SU-DHL-6 (cell line): Measurements from ENCODE around the gene THOP1.

Source experiments
- CTCF ChIP-seq: fragments of 200-600 bp; sonication (generic); IDR thresholded peaks from one replicate; pipeline ENCODE4 v1.5.1; 2017; ENCODE audit warnings: antibody characterized with exemption, mild to moderate bottlenecking, low read length, moderate library complexity; ENCODE audit not compliant: insufficient read depth, poor library complexity, severe bottlenecking
- EZH2phosphoT487 ChIP-seq: fragments of 200-600 bp; sonication (generic), shearing (Covaris generic); conservative IDR thresholded peaks from 2 replicates; pipeline ENCODE4 v1.6.1; 2018; ENCODE audit warnings: mild to moderate bottlenecking, antibody characterized with exemption, low read length, moderate library complexity, mixed read lengths

- no peak for TF ChIP-seq CTCF
- TF ChIP-seq EZH2phosphoT487: no peak
Observed at GRCh38 chr19:2863816-2864215, 78.5 kb downstream of the THOP1 start.
